ENCODE measurements around the gene COL6A3.

The COL6A3 gene

GRCh38 chr2:237440819-237441281 lies 26.9 kb upstream of the COL6A3 start:
- DNase-seq (ENCODE audit: low read depth in 3 of 3) = no peak

GRCh38 chr2:237438080-237438940 lies 24.3 kb upstream of the COL6A3 start:
- no peak for DNase-seq (ENCODE audit: low read depth in 3 of 3)

- no peak for DNase-seq (ENCODE audit: low read depth in 3 of 3)
Observed at GRCh38 chr2:237437566-237437965, 23.6 kb upstream of the COL6A3 start.

GRCh38 chr2:237435844-237436587 lies 22.1 kb upstream of the COL6A3 start:
- DNase-seq (ENCODE audit: low read depth in 3 of 3) = no peak

- peak; percentile 53 to 81 (median 74) for DNase-seq (ENCODE audit: low read depth in 3 of 3)
Observed at GRCh38 chr2:237434866-237435311, 20.9 kb upstream of the COL6A3 start.

GRCh38 chr2:237433920-237434676 lies 20.1 kb upstream of the COL6A3 start:
- DNase-seq (ENCODE audit: low read depth in 3 of 3) = no peak

GRCh38 chr2:237432484-237433092 lies 18.6 kb upstream of the COL6A3 start:
- peak; percentile 57 to 85 (median 78) for DNase-seq (ENCODE audit: low read depth in 3 of 3)

GRCh38 chr2:237431837-237432236 lies 17.9 kb upstream of the COL6A3 start:
- DNase-seq (ENCODE audit: low read depth in 3 of 3) = no peak

GRCh38 chr2:237431372-237431771 lies 17.4 kb upstream of the COL6A3 start:
- no peak for DNase-seq (ENCODE audit: low read depth in 3 of 3)

- DNase-seq (ENCODE audit: low read depth in 3 of 3) = no peak
Observed at GRCh38 chr2:237430861-237431260, 16.9 kb upstream of the COL6A3 start.

- DNase-seq (ENCODE audit: low read depth in 3 of 3) = no peak
Observed at GRCh38 chr2:237429753-237430152, 15.8 kb upstream of the COL6A3 start.

- peak; percentile 48 to 68 (median 64) for DNase-seq (ENCODE audit: low read depth in 3 of 3)
Observed at GRCh38 chr2:237427769-237428506, 14.0 kb upstream of the COL6A3 start.

GRCh38 chr2:237426517-237426916 lies 12.6 kb upstream of the COL6A3 start:
- DNase-seq (ENCODE audit: low read depth in 3 of 3) = no peak

- DNase-seq (ENCODE audit: low read depth in 3 of 3) = no peak
Observed at GRCh38 chr2:237425320-237425719, 11.4 kb upstream of the COL6A3 start.

GRCh38 chr2:237424544-237424943 lies 10.6 kb upstream of the COL6A3 start:
- no peak for DNase-seq (ENCODE audit: low read depth in 3 of 3)

GRCh38 chr2:237423891-237424290 lies 9.9 kb upstream of the COL6A3 start:
- DNase-seq (ENCODE audit: low read depth in 3 of 3) = no peak

- no peak for DNase-seq (ENCODE audit: low read depth in 3 of 3)
Observed at GRCh38 chr2:237422309-237422708, 8.3 kb upstream of the COL6A3 start.

GRCh38 chr2:237421542-237422116 lies 7.7 kb upstream of the COL6A3 start:
- peak; percentile 68 to 75 (median 69) for DNase-seq (ENCODE audit: low read depth in 3 of 3)

GRCh38 chr2:237418300-237418699 lies 4.3 kb upstream of the COL6A3 start:
- DNase-seq (ENCODE audit: low read depth in 3 of 3) = no peak

GRCh38 chr2:237412988-237413776 lies 782 bp downstream of the COL6A3 start:
- DNase-seq (ENCODE audit: low read depth in 3 of 3) = no peak
